NCI-H69 (cell line): ENCODE measurements around the gene ARMC9.

ENCODE experiments used
- DNase-seq: peaks from one replicate; lab custom pipeline; 2025; lab: John Stamatoyannopoulos, UW

The ARMC9 gene

GRCh38 chr2:231204146-231204545 is 5.7 kb downstream of the ARMC9 start:
- DNase-seq = no peak

DNA sequence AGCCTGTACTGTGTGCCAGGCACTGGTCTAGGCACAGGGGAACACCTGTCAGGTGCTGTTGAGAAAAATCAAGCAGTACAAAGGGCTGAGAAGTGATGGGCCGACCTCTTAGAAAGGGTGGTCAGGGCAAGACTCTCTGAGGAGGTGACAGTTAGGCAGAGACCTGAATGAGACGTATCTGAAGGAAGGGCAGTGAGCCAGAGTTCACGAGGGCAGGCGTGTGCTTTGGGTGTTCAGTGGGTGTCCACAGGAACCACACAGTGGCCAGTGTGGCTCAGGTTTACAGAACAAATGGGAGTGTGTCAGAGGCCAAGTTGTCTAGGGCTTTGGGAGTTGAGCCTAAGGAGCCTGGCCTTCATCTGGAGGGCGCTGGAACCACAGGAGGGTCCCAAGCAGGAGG is 6.2 kb downstream of the ARMC9 start:
- no peak for DNase-seq

GRCh38 chr2:231207734-231208133 is 9.3 kb downstream of the ARMC9 start:
- no peak for DNase-seq

DNA sequence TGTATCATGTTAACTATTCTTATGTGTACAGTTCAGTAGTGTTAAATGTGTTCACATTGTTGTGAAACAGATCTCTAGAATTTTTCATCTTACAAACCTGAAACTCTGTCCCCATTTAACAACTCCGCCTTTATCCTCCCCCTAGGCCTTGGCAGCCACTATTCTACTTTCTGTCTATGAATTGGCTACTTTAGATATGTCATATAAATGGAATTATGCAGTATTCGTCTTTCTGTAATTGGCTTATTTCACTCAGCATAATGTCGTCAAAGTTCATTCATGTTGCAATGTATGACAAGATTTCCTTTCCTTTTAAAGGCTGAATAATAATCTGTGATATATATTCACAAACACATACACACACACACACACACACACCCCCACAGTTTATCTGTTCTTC is 12.4 kb downstream of the ARMC9 start:
- DNase-seq = no peak

GRCh38 chr2:231211486-231211885 is 13.1 kb downstream of the ARMC9 start:
- no peak for DNase-seq

GRCh38 chr2:231212329-231212845 is 14.0 kb downstream of the ARMC9 start:
- no peak for DNase-seq

GRCh38 chr2:231213931-231214642 is 15.7 kb downstream of the ARMC9 start:
- DNase-seq = no peak

DNA sequence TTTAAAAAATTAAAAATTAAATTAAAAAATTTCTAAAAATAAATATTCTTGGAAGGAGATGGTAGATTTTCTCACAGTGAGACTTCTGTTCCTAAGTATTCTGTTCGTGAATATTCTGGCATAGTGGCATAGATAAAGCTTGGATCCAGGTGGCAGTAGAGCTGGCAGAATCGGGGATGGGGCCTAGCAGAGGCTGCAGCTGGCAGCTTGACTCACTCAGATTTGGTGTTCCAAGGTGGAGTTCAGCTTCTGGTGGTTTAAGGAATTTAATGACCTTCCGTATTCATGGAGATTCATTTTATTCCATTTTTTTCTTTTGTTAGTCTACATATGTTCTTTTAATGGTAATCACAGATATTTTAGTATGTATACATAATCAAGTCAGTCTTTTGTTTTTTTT is 19.9 kb downstream of the ARMC9 start:
- no peak for DNase-seq

GRCh38 chr2:231219289-231219688 is 20.9 kb downstream of the ARMC9 start:
- DNase-seq = no peak

DNA sequence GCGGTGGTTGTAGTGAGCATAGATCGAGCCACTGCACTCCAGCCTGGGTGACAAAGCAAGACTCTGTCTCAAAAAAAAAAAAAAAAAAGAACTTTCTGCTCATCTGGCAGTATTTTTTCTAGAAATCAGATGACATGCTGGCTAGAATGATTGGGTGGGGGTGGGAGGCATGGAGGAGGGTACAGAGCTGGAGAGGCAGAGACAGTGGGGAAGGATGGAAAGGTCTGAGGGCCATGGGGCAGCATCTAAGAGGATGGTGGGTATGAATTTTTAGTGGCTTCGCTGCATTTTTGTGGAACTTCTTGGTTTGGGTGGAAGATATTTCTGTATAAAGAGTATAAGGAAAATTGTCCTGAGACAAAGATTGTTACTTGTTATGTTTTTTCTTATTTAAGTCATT is 23.3 kb downstream of the ARMC9 start:
- no peak for DNase-seq

DNA sequence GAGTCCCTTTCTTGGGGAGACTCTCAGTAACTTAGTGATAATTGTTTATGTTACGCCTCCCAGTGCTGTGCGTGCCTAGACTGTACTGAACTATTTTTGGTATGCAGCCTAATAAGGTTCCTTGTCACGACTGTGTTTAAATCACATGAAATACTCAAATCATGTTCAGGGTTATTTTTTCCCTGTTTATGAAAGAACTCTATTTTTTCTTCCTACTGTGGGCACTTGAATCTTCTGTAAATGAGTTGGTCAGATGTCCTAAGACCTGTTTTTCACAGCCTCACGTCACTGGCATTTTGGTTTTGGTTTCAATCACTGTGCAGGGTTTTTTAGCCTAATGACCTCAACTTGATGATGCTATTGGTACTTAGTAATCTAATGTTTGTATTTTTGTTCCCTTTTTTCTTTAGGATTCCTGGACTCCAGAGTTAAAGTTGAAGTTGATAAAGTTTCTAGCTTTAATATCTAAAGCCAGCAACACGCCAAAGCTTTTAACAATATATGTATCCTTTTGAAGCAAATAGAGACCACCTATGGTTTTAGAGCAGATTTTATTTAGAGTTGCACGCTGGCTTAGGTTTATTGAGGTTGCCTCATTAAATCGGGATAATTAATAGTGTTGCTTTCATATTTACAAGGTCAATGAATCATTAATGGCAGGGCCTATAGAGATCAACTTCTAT is 24.0 kb downstream of the ARMC9 start:
- no peak for DNase-seq

DNA sequence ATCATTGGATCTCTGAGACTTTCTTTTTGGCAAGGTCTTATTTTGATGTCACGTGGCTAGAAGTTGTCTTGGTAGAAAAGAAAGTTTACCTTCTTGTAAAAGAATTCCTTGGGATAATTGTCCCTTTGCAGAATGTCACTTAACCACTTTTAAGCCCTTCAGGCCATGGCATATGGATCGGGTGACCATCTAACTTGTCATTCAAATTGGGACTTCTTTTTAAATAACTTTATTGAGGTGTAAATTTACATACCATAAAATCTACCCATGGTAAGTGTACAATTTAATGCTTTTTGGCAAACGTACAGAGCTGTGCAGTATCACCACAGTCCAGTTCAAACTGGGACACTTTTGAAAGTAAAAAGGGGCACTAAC is 24.6 kb downstream of the ARMC9 start:
- DNase-seq = no peak

- no peak for DNase-seq
Observed at GRCh38 chr2:231223458-231223976, 25.1 kb downstream of the ARMC9 start.

- DNase-seq = peak; percentile 59
Observed at GRCh38 chr2:231227310-231228162, 29.1 kb downstream of the ARMC9 start.

DNA sequence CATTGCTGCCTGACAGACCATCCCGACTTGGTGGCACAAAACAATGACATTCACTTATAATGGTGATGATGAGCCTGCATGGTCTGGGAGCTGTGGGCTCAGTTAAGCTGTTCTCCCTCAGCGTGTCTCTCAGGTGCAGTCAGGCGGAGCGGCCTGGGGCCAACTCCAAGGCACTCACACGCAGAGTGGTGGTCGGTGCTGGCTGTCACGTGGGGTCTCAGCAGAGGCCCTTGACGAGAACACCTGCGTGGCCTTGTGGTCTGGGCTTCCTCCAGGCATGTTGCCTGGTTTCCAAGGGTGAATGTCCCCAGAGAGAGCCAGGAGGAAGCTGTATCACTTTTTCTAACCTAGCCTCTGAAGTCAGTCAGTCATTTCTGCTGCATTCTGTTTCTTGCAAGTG is 29.8 kb downstream of the ARMC9 start:
- no peak for DNase-seq

GRCh38 chr2:231228974-231229529 is 30.6 kb downstream of the ARMC9 start:
- no peak for DNase-seq

GRCh38 chr2:231235217-231235616 is 36.8 kb downstream of the ARMC9 start:
- DNase-seq = no peak

GRCh38 chr2:231238689-231239088 is 40.3 kb downstream of the ARMC9 start:
- DNase-seq = no peak

DNA sequence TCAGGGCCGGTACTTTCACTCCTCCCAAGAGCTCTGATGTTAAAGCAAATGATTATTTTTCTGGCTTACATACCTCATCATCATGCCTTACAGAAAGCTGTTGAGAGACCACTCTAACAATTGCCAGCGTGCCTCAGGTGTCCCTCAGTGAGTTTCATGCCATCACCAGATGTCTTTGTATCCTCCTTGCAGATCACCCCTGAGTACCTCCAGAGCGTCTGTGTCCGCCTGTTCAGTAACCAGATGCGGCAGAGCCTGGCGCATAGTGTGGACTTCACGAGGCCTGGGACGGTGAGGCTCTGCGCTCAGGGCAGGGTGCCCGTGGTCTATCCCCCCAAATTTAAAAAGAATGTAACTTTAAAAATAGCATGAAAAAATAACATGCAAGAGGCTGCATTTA is 41.3 kb downstream of the ARMC9 start:
- DNase-seq = no peak

DNA sequence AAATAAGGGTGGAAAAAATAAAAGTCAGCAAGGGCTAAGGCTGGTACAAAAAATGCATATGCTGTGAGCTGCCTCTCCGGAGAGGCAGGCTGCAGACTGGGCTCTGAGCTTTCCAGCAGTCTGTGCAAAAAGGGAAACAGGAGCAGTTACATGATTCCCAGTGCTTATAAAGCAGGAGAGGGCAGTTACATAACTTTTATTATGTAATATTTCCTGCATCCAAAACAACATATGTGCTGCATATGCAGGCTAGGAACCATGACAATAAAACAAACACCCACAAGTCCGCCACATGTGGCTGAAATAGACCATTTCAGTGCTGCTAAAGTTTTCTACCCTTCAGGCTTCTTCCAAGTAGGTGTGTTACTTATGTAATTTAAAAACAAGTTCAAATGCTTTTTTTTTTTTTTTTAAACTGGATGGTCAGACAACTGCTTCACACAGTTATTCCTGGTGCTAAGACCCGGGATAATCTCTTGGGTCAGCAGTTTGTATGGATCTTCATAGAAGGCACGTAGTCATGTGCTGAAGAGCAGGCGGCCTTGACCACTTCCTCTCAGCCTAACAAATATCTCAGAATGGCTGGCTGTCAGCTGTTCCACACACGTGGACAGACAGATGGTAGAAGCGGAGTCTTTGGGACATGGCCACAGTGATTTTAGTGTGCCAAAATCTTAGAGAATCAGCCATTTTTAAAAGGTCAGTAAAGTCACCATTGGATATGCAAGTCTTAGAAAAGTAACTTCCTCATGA is 43.5 kb downstream of the ARMC9 start:
- no peak for DNase-seq

DNA sequence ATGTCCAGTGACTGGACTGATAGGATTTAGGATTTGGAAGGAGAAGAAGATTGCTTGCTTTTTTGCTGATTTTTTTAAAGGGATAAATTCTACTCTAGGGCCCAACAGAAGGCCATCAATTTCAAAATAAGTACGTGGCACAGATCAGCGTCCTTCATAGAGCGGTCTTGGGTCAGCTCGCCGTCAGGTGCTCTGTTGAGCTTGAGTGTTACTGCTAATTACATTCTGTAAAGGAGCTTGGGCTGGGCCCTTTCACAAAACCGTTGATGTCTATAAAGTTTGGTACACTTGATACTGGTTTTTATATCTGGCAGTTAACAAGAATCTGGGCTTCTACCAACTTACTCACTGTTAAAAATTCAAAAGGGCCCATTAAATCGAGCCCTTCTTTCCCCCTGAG is 45.4 kb downstream of the ARMC9 start:
- no peak for DNase-seq
